Cardiac muscle cell (in vitro differentiated cells and primary cell): Measurements from ENCODE around the gene KRT84. TPM values are rescaled to one million over a fixed set of nuclear protein-coding genes. Genes with fewer than 3 reads are reported as not detected.

Source experiments
- DNase-seq, 2 donors: peaks; one replicate each; pipeline versions ENCODE4 v3.0.0 to v3.0.0-alpha.2; 2010 to 2017; ENCODE audit warnings: low read depth in 1 of 2, low spot score in 1 of 2
- H3K27ac ChIP-seq: fragments of 200-600 bp; sonication (generic); 2 replicates; pipeline ENCODE4 v1.5.1; 2016
- H3K27me3 ChIP-seq: fragments of 200-600 bp; sonication (generic); 2 replicates; pipeline ENCODE4 v1.6.0; 2016; ENCODE audit warnings: control low read depth
- H3K36me3 ChIP-seq: fragments of 200-600 bp; sonication (generic); 2 replicates; pipeline ENCODE4 v1.5.1; 2016; ENCODE audit warnings: control low read depth
- H3K4me1 ChIP-seq: fragments of 200-600 bp; sonication (generic); 2 replicates; pipeline ENCODE4 v1.8.1; 2017; ENCODE audit warnings: low read depth, mild to moderate bottlenecking, mixed run types
- H3K4me3 ChIP-seq: fragments of 200-600 bp; sonication (generic); 2 replicates; pipeline ENCODE4 v1.5.1; 2016; ENCODE audit warnings: mild to moderate bottlenecking
- H3K9me3 ChIP-seq: fragments of 200-600 bp; sonication (generic); 2 replicates; pipeline ENCODE4 v1.5.1; 2017; ENCODE audit warnings: low read depth, mild to moderate bottlenecking, control low read depth
- polyA plus RNA-seq: library from polyadenylated mRNA; unstranded; fragments of >200 nt; fragmentation: Nextera tagmentation; extraction: Ambion mirVana; gene quantifications from 2 replicates; pipeline ENCODE4 v1.2.1, GENCODE V29; 2016
- total RNA-seq: library from RNA; depleted of rRNA; stranded (reverse); fragments of >200 nt; gene quantifications from 2 replicates; pipeline ENCODE4 v1.2.3, GENCODE V29; 2016
- TF ChIP-seq, protein P1 (sequence below): IDR thresholded peaks from 2 replicates; pipeline ENCODE4 v1.5.1; 2012; ENCODE audit warnings: low read depth, mild to moderate bottlenecking, low read length

KRT84 gene
- total and polyA plus RNA-seq, 2 experiments from 2014 or later = not detected

DNA sequence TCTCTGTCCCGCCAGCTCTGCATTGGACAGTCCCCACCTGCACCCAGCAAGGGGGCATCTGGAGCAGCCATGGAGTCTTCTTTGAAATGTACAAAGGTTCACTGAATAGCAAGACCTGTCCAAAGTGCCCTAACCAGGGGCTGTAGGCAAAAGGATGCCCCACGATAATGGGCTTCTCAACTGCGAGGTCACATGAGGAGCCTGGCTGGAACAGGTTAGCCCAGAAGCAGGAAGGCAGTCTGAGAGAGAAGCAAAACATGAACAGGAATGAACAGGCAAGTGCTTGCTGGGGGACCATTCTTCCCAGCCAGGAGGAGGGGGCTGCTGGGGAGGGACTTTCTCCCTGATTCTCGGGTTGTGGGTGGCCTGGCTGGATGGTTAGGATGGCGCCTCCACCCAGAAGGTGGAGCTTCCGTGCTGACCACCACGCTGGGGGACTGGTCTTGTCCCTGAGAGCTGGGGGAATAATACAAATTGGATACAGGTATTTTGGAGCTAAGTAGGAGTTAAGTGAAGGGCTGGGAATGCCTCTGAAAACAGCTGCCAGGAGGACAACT, 25.3 kb downstream of the KRT84 start:
- Histone ChIP-seq H3K36me3 (no peaks in the 10 kb centered on the region), H3K27me3 (peaks cover 38% of the 10 kb centered on the region), H3K4me1 (no peaks in the 10 kb centered on the region), H3K4me3 (no peak overlapping the region), H3K27ac (no peak overlapping the region), H3K9me3 (no peaks in the 10 kb centered on the region)
- TF ChIP-seq, protein P1, sequence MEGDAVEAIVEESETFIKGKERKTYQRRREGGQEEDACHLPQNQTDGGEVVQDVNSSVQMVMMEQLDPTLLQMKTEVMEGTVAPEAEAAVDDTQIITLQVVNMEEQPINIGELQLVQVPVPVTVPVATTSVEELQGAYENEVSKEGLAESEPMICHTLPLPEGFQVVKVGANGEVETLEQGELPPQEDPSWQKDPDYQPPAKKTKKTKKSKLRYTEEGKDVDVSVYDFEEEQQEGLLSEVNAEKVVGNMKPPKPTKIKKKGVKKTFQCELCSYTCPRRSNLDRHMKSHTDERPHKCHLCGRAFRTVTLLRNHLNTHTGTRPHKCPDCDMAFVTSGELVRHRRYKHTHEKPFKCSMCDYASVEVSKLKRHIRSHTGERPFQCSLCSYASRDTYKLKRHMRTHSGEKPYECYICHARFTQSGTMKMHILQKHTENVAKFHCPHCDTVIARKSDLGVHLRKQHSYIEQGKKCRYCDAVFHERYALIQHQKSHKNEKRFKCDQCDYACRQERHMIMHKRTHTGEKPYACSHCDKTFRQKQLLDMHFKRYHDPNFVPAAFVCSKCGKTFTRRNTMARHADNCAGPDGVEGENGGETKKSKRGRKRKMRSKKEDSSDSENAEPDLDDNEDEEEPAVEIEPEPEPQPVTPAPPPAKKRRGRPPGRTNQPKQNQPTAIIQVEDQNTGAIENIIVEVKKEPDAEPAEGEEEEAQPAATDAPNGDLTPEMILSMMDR = no peak
- DNase-seq = no peak

DNA sequence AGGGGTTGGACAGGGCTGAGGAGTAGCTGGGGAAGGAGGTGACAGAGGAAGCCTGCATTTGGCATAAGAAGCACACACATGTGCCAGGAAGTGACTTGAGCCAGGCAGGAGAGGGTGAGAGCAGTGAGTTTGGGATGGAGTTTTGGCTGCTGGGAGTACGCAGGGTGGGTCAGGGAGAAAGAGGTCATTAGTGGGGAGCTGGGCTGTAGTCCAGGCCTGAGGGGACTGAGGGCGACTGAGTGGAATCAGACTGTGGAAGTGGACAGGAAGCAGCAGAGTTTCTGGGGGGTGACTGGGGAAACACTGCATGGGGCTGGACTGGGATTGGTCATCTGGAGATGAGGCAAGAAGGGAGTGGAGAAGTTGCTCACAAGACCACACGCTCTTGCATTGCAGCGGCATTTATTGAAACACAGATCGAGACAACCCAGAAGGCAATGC, 25.8 kb downstream of the KRT84 start:
- no peaks in the 10 kb centered on the region for H3K4me1 ChIP-seq
- H3K27me3 ChIP-seq = peaks cover 37% of the 10 kb centered on the region
- H3K27ac ChIP-seq = no peak overlapping the region
- no peaks in the 10 kb centered on the region for H3K36me3 ChIP-seq
- TF ChIP-seq, protein P1 = no peak
- DNase-seq = no peak
- no peak overlapping the region for H3K4me3 ChIP-seq
- H3K9me3 ChIP-seq = no peaks in the 10 kb centered on the region

DNA sequence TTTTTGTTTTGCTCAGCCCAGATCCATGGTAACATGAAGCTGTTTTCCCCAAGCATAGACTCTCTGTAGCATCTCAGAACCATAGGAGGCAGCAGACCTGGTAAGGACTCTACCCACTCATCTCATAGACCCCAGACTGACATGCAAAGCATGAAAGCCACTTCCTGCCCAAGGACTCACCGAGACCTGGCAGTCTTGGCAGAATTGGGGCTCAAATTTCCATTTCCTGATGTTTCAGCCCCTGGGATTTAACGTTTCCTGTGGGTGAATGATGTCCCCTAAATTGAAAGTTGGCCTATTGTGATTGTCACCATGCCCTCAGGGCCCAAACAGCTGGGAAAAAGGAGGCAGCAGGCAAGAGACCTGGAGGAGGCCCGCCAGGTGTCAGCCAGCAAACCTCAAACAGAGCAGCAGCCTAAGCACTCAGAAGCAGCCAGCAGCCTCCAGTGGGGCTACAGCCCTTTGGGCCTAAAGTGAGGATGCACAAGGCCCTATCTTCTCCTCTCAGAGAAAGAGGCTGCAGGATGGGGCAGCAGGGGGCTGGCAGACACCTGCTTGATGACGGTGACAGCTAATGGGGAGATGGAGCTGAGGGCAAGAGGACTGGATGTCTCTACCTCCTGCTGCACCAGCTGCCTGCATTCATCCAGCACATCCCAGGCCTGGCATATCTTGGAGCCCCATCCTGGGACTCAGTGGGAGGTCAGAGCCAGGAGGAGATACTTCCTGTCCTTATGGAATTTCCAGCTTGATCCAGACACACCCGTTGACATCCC, 26.7 kb downstream of the KRT84 start:
- H3K4me3 ChIP-seq = no peak overlapping the region
- H3K4me1 ChIP-seq = no peaks in the 10 kb centered on the region
- no peaks in the 10 kb centered on the region for H3K36me3 ChIP-seq
- no peak overlapping the region for H3K27ac ChIP-seq
- peaks cover 35% of the 10 kb centered on the region for H3K27me3 ChIP-seq
- TF ChIP-seq, protein P1 = no peak
- H3K9me3 ChIP-seq = no peaks in the 10 kb centered on the region
- DNase-seq = no peak

DNA sequence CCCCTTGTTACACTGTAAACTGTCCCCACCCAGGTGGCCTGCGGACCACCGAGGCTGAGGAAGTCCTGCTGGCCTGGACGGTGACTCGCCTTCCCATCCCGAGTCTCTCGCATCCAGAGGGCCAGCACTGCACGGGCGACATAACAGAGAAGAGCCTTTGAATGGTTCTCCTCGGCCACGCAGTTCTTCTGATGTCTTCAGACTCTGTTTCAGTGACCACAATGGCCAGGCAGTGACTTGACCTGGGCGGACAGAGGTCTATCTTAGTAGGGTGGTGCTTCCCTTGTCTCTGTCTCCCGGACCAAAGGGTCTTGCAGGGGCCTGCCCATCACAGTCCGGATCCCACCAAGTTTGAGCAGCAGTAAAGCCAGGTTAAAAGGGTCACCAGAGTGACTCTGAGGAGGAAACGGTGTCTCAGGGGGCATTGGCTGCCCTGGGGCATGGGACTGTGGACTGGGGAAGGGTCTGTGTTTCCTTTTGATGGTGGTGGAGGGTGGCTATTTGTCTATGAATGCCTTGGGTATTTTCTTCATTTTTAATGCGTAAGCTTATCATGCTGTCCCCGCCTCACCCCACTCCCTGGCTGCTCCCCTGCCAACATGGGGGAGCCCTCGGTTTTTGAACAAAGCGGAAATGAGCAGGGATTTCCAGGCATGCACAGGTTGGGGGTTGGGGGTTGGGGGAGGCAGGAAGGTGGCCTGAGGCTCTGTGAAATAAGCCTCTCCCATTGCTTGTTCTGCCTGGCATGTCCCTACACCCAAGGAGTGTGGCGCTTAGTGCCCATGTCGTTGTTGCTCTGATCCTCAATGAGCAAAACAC, 28.5 kb downstream of the KRT84 start:
- Histone ChIP-seq H3K4me1 (no peaks in the 10 kb centered on the region), H3K27ac (no peak overlapping the region), H3K27me3 (peaks cover 49% of the 10 kb centered on the region), H3K36me3 (no peaks in the 10 kb centered on the region), H3K4me3 (no peak overlapping the region), H3K9me3 (no peaks in the 10 kb centered on the region)
- DNase-seq = no peak
- TF ChIP-seq, protein P1 = no peak

DNA sequence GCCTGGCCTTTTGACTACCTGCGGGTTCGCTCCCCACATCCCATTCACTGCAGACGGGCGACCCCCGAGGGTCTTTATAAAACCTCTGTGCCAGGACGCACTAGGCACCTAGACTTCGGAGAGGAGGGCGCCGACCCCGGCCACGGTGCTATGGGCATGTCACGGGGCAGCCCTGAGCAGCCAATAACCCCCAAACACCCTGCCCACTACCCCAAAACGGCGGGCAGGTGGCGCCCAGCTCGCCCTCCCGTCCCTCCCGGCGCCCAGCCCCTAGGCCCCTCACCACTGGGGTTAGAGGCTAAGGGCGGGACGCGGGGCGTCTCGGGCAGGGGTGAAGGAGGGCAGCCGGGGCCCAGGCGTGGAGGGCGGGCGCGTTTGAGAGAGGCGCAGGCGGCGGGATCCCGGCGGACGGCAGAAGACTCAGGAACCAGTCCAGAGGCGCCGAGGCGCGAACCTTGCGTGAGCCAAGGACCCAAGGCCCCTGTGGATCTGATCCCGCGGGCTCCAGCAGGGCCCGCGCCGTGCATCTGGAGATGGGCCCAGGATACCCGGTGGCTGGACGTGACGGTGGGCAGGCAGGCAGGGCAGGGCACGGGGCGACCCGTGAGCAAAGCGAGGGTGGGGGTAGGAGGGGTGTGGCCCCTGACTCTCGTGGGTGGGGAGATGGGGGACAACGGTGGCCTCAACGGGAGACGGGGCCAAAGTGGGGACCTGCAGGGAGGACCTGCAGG, 29.3 kb downstream of the KRT84 start:
- no peak for DNase-seq
- TF ChIP-seq, protein P1 = no peak
- no peaks in the 10 kb centered on the region for H3K4me1 ChIP-seq

More for the DNA sequence above, 29.3 kb downstream of the KRT84 start:
- Histone ChIP-seq H3K9me3 (no peaks in the 10 kb centered on the region), H3K4me3 (no peak overlapping the region), H3K36me3 (no peaks in the 10 kb centered on the region), H3K27ac (no peak overlapping the region), H3K27me3 (peaks cover 57% of the 10 kb centered on the region)
